Smooth muscle cell (in vitro differentiated cells): ENCODE data around the gene ADD1. TPM values are rescaled to one million over a fixed set of nuclear protein-coding genes. Genes with fewer than 3 reads are reported as not detected.

Experiments
- DNase-seq: peaks from one replicate; lab custom pipeline; 2025; ENCODE audit not compliant: unreplicated experiment; lab: John Stamatoyannopoulos, UW
- H2AFZ ChIP-seq: fragments of 200-600 bp; sonication (generic); 2 replicates; pipeline ENCODE4 v1.6.0; 2016; ENCODE audit warnings: antibody characterized with exemption, low read depth, mild to moderate bottlenecking
- H3F3A ChIP-seq: fragments of 200-600 bp; sonication (generic); 2 replicates; pipeline ENCODE4 v1.6.0; 2017; ENCODE audit warnings: antibody characterized with exemption, low read depth
- H3K27ac ChIP-seq: fragments of 200-600 bp; sonication (generic); 2 replicates; pipeline ENCODE4 v1.5.1; 2016; ENCODE audit warnings: low read depth, mild to moderate bottlenecking
- H3K27me3 ChIP-seq: fragments of 200-600 bp; sonication (generic); 2 replicates; pipeline ENCODE4 v1.6.1; 2016; ENCODE audit warnings: low read depth, mild to moderate bottlenecking
- H3K36me3 ChIP-seq: fragments of 200-600 bp; sonication (generic); 2 replicates; pipeline ENCODE4 v1.5.1; 2016; ENCODE audit warnings: low read depth
- H3K4me1 ChIP-seq: fragments of 200-600 bp; sonication (generic); 2 replicates; pipeline ENCODE4 v1.5.1; 2016; ENCODE audit warnings: low read depth
- H3K4me2 ChIP-seq: fragments of 200-600 bp; sonication (generic); 2 replicates; pipeline ENCODE4 v1.6.0; 2016; ENCODE audit warnings: mild to moderate bottlenecking
- H3K4me3 ChIP-seq: fragments of 200-600 bp; sonication (generic); 2 replicates; pipeline ENCODE4 v1.5.1; 2016; ENCODE audit warnings: mild to moderate bottlenecking
- H3K79me2 ChIP-seq: fragments of 200-600 bp; sonication (generic); 2 replicates; pipeline ENCODE4 v1.6.0; 2016; ENCODE audit warnings: low read depth, mild to moderate bottlenecking
- H3K9ac ChIP-seq: fragments of 200-600 bp; sonication (generic); 2 replicates; pipeline ENCODE4 v1.6.0; 2016; ENCODE audit warnings: low read depth
- H3K9me3 ChIP-seq: fragments of 200-600 bp; sonication (generic); replicated peaks from 2 replicates; pipeline ENCODE4 v1.5.1; 2016; ENCODE audit warnings: low read depth
- H4K20me1 ChIP-seq: fragments of 200-600 bp; sonication (generic); 2 replicates; pipeline ENCODE4 v1.6.0; 2016; ENCODE audit warnings: low read depth
- CTCF ChIP-seq: fragments of 200-600 bp; sonication (generic); IDR thresholded peaks from 2 replicates; pipeline ENCODE4 v1.5.1; 2017; ENCODE audit warnings: borderline replicate concordance, mild to moderate bottlenecking, antibody characterized with exemption; ENCODE audit not compliant: insufficient read depth, poor library complexity, severe bottlenecking
- WGBS: methylation state at CpG from one replicate; pipeline ENCODE4 v1.1.7; 2016; ENCODE audit warnings: low lambda C conversion rate; 5-methylcytosine and 5-hydroxymethylcytosine counted together
- polyA plus RNA-seq: library from polyadenylated mRNA; unstranded; fragments of >200 nt; fragmentation: Nextera tagmentation; extraction: Ambion mirVana; gene quantifications from 2 replicates; pipeline ENCODE4 v1.2.1, GENCODE V29; 2016
- total RNA-seq: library from RNA; depleted of rRNA; stranded (reverse); fragments of >200 nt; gene quantifications from 2 replicates; pipeline ENCODE4 v1.2.3, GENCODE V29; 2014

ADD1 gene
- total and polyA plus RNA-seq, 2 experiments from 2014 or later = 109 to 175 TPM

GRCh38 chr4:2816401-2816954 lies 27.2 kb upstream of the ADD1 start:
- H3K79me2 ChIP-seq = peaks cover 60% of the 10 kb centered on the region
- no peak overlapping the region for H2AFZ ChIP-seq
- peaks cover 4% of the 10 kb centered on the region for H3K4me1 ChIP-seq
- H3K9ac ChIP-seq = no peak overlapping the region
- peaks cover 3% of the 10 kb centered on the region for H3K9me3 ChIP-seq
- H3K36me3 ChIP-seq = no peaks in the 10 kb centered on the region
- no peak overlapping the region for H3K4me3 ChIP-seq
- DNase-seq = no peak
- H4K20me1 ChIP-seq = peaks cover 68% of the 10 kb centered on the region
- no peak overlapping the region for H3K4me2 ChIP-seq
- no peaks in the 10 kb centered on the region for H3F3A ChIP-seq
- H3K27me3 ChIP-seq = no peaks in the 10 kb centered on the region
- H3K27ac ChIP-seq = no peak overlapping the region
- TF ChIP-seq CTCF = no peak
- WGBS = 93% methylated on average over 1 of the region's 1 CpG

- TF ChIP-seq CTCF = no peak
- WGBS = 94% methylated on average over 4 of the region's 4 CpGs
- H3K4me2 ChIP-seq = no peak overlapping the region
- H4K20me1 ChIP-seq = peaks cover 67% of the 10 kb centered on the region
- H3K27ac ChIP-seq = no peak overlapping the region
- no peaks in the 10 kb centered on the region for H3F3A ChIP-seq
- H3K4me3 ChIP-seq = no peak overlapping the region
- H3K27me3 ChIP-seq = no peaks in the 10 kb centered on the region
- peaks cover 60% of the 10 kb centered on the region for H3K79me2 ChIP-seq
- H3K9me3 ChIP-seq = peaks cover 3% of the 10 kb centered on the region
- no peak overlapping the region for H3K9ac ChIP-seq
- no peaks in the 10 kb centered on the region for H3K36me3 ChIP-seq
- DNase-seq = no peak
- H2AFZ ChIP-seq = no peak overlapping the region
- H3K4me1 ChIP-seq = peaks cover 4% of the 10 kb centered on the region
Measured at GRCh38 chr4:2817137-2817536, 26.5 kb upstream of the ADD1 start.

GRCh38 chr4:2817701-2818350 lies 25.8 kb upstream of the ADD1 start:
- no peak for TF ChIP-seq CTCF
- no peaks in the 10 kb centered on the region for H3F3A ChIP-seq
- H3K9ac ChIP-seq = no peak overlapping the region
- peak overlapping the region; percentile 95 for H3K4me2 ChIP-seq
- no peak for DNase-seq
- H3K4me1 ChIP-seq = peaks cover 4% of the 10 kb centered on the region
- peaks cover 60% of the 10 kb centered on the region for H3K79me2 ChIP-seq
- H3K27ac ChIP-seq = no peak overlapping the region
- peak overlapping the region; percentile 75 for H3K4me3 ChIP-seq
- H3K36me3 ChIP-seq = no peaks in the 10 kb centered on the region
- H2AFZ ChIP-seq = no peak overlapping the region
- peaks cover 3% of the 10 kb centered on the region for H3K9me3 ChIP-seq
- no peaks in the 10 kb centered on the region for H3K27me3 ChIP-seq
- 11% methylated on average over 32 of the region's 65 CpGs for WGBS
- H4K20me1 ChIP-seq = peaks cover 67% of the 10 kb centered on the region

GRCh38 chr4:2818351-2818939 lies 25.2 kb upstream of the ADD1 start:
- H3K9me3 ChIP-seq = peaks cover 3% of the 10 kb centered on the region
- peak overlapping the region; percentile 30 for H2AFZ ChIP-seq
- H3K4me2 ChIP-seq = peak overlapping the region; percentile 95
- H3K36me3 ChIP-seq = no peaks in the 10 kb centered on the region
- H3K4me3 ChIP-seq = peak overlapping the region; percentile 75
- peaks cover 67% of the 10 kb centered on the region for H4K20me1 ChIP-seq
- no peak for TF ChIP-seq CTCF
- H3K4me1 ChIP-seq = peaks cover 4% of the 10 kb centered on the region
- H3K9ac ChIP-seq = peak overlapping the region; percentile 77
- no peaks in the 10 kb centered on the region for H3F3A ChIP-seq
- H3K27ac ChIP-seq = no peak overlapping the region
- 3% methylated on average over 33 of the region's 54 CpGs for WGBS
- no peaks in the 10 kb centered on the region for H3K27me3 ChIP-seq
- peaks cover 54% of the 10 kb centered on the region for H3K79me2 ChIP-seq
- DNase-seq = no peak
